H1 (cell line): ENCODE measurements around the gene DOCK10. TPM values are rescaled to one million over a fixed set of nuclear protein-coding genes. Genes with fewer than 3 reads are reported as not detected.

Experiments used
- ATF3 ChIP-seq: IDR thresholded peaks from 2 replicates; pipeline ENCODE4 v1.6.1; 2011; ENCODE audit warnings: low read depth, mild to moderate bottlenecking, low read length; ENCODE audit not compliant: insufficient read depth
- TCF12 ChIP-seq: IDR thresholded peaks from 2 replicates; pipeline ENCODE4 v1.6.1; 2011; ENCODE audit warnings: low read depth, mild to moderate bottlenecking, low read length
- polyA plus RNA-seq, 7 experiments: library from polyadenylated mRNA; depleted of rRNA in 3 of 7; stranded (reverse) in 5 of 7; unstranded in 2 of 7; fragments of >200 nt in 5 of 7; fragments of 200-250 nt in 2 of 7; gene quantifications; 1 replicate in 5 of 7; 2 replicates in 1 of 7; 4 replicates in 1 of 7; pipeline versions ENCODE4 v1.2.1 to v1.2.3, GENCODE V29; 2011 to 2013; ENCODE audit warnings: missing spikeins in 2 of 7, mixed read lengths in 2 of 7
- total RNA-seq: library from RNA; stranded (reverse); fragmentation: NEBNext Ultra II Directional; extraction: Animal tissue kit (Norgen Biotek cat#: 25700); gene quantifications from 2 replicates; pipeline ENCODE4 v1.2.1, GENCODE V29; 2021

Gene DOCK10
- total and polyA plus RNA-seq, 2 of the 8 experiments (the other 6 are each of a cell fraction or from before 2014, with no cell fraction given) = 0.33 to 1.6 TPM

GRCh38 chr2:224820283-224820991 is 221.8 kb downstream of the DOCK10 start (continued):
- TF ChIP-seq ATF3 (no peak), TCF12 (no peak)
